ENCODE data around the gene CLDN5. TPM values are rescaled to one million over a fixed set of nuclear protein-coding genes. Genes with fewer than 3 reads are reported as not detected.

Gene CLDN5
- total and polyA plus RNA-seq, 5 donors from 2014 or later, result 0.84 to 2.3 (median 1.7) TPM

DNA sequence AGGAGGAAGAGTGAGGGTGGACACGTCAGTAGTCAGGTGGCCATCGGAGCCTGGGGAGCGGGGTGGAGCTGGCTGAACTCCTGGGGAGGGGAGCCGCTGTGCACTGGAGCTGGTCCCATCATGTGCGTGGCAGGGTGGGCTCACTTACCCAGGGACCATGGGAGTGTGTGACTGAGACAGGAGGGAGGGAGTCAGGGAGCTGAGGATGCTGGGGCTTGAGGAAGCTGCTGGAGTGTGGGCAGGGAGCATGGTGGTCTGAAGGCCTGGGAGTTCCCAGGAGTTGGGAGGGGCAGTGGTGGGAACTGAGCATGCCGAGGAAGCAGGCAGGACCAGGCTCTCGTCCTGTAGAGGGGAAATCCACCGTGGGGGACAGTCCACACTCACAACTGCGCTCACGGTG lies 18.0 kb downstream of the CLDN5 start:
- ATAC-seq (ENCODE audit: low read depth in 2 of 2), result no peak
- Mint-ChIP-seq H3K4me1 (peaks cover 0 to 19% (median 6%) of the 10 kb centered on the region in 4 donors), H3K27ac (peak overlapping the region in 2 of 3 donors; percentile 4 to 42), H3K9me3 (peaks cover 0 to 2% (median 0%) of the 10 kb centered on the region in 7 donors), H3K4me3 (peak overlapping the region in 1 of 4 donors; percentile 45), H3K36me3 (no peaks in the 10 kb centered on the region), H3K27me3 (no peaks in the 10 kb centered on the region)
- no peak for DNase-seq
- Histone ChIP-seq H3K36me3 (ENCODE audit: control insufficient read depth, insufficient read depth, low read length) (no peaks in the 10 kb centered on the region), H3K4me3 (ENCODE audit: low read depth, low read length) (no peak overlapping the region), H3K4me1 (ENCODE audit: control insufficient read depth, insufficient read depth, low read length, poor library complexity, severe bottlenecking) (peaks cover 11% of the 10 kb centered on the region), H3K27ac (ENCODE audit: insufficient read depth, low read length, poor library complexity, severe bottlenecking) (no peak overlapping the region), H3K27me3 (ENCODE audit: control insufficient read depth, insufficient read depth, low read length) (no peaks in the 10 kb centered on the region), H3K9me3 (ENCODE audit: control insufficient read depth in 2 of 2, low read length in 2 of 2) (no peaks in the 10 kb centered on the region)

DNA sequence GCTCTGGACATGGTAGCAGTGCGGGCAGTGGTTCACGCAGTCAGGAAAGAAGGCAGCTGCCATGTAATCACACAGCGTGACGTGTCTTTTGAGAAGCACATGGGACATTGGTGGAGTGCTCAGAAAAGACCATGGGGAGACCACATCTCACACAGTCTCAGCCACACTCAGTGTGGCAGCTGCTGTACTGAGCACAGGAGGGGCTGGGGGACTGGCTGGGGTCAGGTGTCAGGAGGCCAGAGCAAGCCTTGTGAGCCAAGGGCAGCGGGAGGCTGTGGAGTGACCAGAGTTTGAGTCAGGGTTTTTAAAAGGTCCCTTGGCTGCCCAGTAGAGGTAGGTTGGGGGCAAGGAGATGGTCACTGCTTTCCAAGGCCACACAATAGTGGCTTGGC lies 18.5 kb downstream of the CLDN5 start:
- Histone ChIP-seq H3K27ac (ENCODE audit: insufficient read depth, low read length, poor library complexity, severe bottlenecking) (no peak overlapping the region), H3K27me3 (ENCODE audit: control insufficient read depth, insufficient read depth, low read length) (no peaks in the 10 kb centered on the region), H3K4me3 (ENCODE audit: low read depth, low read length) (no peak overlapping the region), H3K9me3 (ENCODE audit: control insufficient read depth in 2 of 2, low read length in 2 of 2) (no peaks in the 10 kb centered on the region), H3K4me1 (ENCODE audit: control insufficient read depth, insufficient read depth, low read length, poor library complexity, severe bottlenecking) (peaks cover 11% of the 10 kb centered on the region), H3K36me3 (ENCODE audit: control insufficient read depth, insufficient read depth, low read length) (no peaks in the 10 kb centered on the region)
- Mint-ChIP-seq H3K36me3 (no peaks in the 10 kb centered on the region), H3K27ac (peak overlapping the region in 2 of 3 donors; percentile 4 to 42), H3K9me3 (peaks cover 0 to 2% (median 0%) of the 10 kb centered on the region in 7 donors), H3K4me1 (peaks cover 0 to 19% (median 6%) of the 10 kb centered on the region in 4 donors), H3K27me3 (no peaks in the 10 kb centered on the region), H3K4me3 (no peak overlapping the region)
- DNase-seq (no peak), ATAC-seq (ENCODE audit: low read depth in 2 of 2) (no peak)

DNA sequence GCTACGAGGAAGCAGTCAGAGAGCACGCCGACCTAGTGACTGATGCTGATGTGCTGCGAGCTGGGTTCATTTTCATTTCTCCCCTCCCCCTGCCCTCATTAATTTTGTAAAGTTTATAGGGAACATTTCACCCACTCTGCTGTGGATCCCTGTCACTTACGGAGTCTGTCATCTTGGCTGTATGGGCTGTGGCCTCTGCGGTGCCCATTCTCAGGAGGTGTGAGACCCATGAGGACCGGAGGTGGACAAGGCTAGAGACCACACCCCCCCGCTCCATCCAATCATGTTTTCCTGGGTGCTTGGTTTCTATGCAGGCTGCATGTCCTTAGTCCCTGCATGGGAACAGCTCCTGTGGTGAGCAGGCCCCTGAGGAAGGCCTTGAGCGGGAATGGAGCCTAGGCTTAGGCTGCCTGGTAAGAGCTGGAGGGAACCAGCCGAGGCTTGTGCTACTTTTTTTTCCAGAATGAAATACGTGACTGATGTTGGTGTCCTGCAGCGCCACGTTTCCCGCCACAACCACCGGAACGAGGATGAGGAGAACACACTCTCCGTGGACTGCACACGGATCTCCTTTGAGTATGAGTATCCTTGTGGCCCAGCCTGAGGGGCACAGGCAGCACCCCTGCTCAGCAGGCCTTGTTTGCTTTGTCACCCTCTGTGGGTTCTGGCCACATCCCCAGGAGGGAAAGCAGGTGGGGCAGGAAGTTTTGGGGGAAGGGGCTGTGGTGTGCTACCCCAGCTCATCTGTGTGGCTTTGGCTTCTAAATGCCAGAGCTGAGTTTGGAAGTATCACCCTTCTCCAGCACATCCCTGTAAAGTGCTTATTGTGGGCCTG lies 19.1 kb downstream of the CLDN5 start:
- Mint-ChIP-seq H3K27me3 (no peaks in the 10 kb centered on the region), H3K4me3 (peak overlapping the region in 1 of 4 donors; percentile 48), H3K27ac (peak overlapping the region in 2 of 3 donors; percentile 4 to 42)

DNA sequence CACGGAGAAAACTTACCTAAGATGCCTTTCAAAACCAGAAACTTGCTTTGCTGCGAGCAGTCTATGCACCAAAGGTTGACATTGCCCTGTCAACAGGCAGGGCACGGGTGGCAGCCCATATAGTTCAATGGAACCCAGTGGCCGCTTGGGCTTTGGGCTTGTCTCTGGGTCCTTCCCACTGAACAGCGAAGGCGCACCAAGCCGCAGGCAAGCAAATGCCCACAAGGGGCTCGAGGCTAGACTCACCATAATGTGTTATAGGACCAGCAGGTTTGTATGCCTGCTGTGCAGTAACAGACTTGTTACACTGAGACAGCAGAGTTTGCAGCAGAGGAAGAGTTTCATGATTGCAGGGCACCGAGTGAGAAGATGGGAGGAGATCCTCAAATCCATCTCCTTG lies 20.3 kb downstream of the CLDN5 start:
- Histone ChIP-seq H3K9me3 (ENCODE audit: control insufficient read depth in 2 of 2, low read length in 2 of 2) (no peaks in the 10 kb centered on the region), H3K36me3 (ENCODE audit: control insufficient read depth, insufficient read depth, low read length) (no peaks in the 10 kb centered on the region), H3K27me3 (ENCODE audit: control insufficient read depth, insufficient read depth, low read length) (no peaks in the 10 kb centered on the region), H3K27ac (ENCODE audit: insufficient read depth, low read length, poor library complexity, severe bottlenecking) (no peak overlapping the region), H3K4me1 (ENCODE audit: control insufficient read depth, insufficient read depth, low read length, poor library complexity, severe bottlenecking) (peaks cover 11% of the 10 kb centered on the region), H3K4me3 (ENCODE audit: low read depth, low read length) (no peak overlapping the region)
- no peaks in the 10 kb centered on the region for H3K36me3 Mint-ChIP-seq
- DNase-seq, result no peak
- H3K27ac Mint-ChIP-seq, result peak overlapping the region in 1 of 3 donors; percentile 62
- H3K4me1 Mint-ChIP-seq, result peaks cover 0 to 19% (median 7%) of the 10 kb centered on the region in 4 donors
- H3K4me3 Mint-ChIP-seq, result no peak overlapping the region
- no peaks in the 10 kb centered on the region for H3K27me3 Mint-ChIP-seq
- peaks cover 0 to 2% (median 0%) of the 10 kb centered on the region in 7 donors for H3K9me3 Mint-ChIP-seq
- no peak for ATAC-seq (ENCODE audit: low read depth in 2 of 2)

More for the DNA sequence above, 19.1 kb downstream of the CLDN5 start:
- Mint-ChIP-seq H3K36me3 (no peaks in the 10 kb centered on the region), H3K4me1 (peaks cover 0 to 19% (median 6%) of the 10 kb centered on the region in 4 donors), H3K9me3 (peaks cover 0 to 2% (median 0%) of the 10 kb centered on the region in 7 donors)
- Histone ChIP-seq H3K9me3 (ENCODE audit: control insufficient read depth in 2 of 2, low read length in 2 of 2) (no peaks in the 10 kb centered on the region), H3K27me3 (ENCODE audit: control insufficient read depth, insufficient read depth, low read length) (no peaks in the 10 kb centered on the region), H3K4me3 (ENCODE audit: low read depth, low read length) (no peak overlapping the region), H3K27ac (ENCODE audit: insufficient read depth, low read length, poor library complexity, severe bottlenecking) (no peak overlapping the region), H3K4me1 (ENCODE audit: control insufficient read depth, insufficient read depth, low read length, poor library complexity, severe bottlenecking) (peaks cover 11% of the 10 kb centered on the region), H3K36me3 (ENCODE audit: control insufficient read depth, insufficient read depth, low read length) (no peaks in the 10 kb centered on the region)
- DNase-seq (peak in 1 of 3 donors; percentile 55), ATAC-seq (ENCODE audit: low read depth in 2 of 2) (no peak)

DNA sequence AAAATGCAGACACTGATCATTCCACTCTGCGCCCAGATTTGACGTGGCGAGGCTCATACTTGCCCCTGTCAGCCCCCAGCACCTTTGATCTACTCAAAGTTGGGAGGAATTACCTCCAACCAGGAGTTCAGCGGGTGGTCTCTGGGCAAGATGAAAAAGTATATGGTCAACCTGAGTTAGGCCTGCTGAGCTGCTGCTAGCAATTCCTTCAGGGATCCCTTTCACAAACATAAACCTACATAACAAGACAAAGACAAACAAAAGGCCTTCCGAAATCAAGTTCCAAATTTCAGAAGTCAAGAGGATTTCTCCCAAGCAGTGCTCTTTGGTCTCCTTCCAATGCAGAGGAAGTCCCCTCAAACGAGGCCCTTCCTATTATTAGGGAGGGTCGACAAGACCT lies 20.8 kb downstream of the CLDN5 start:
- Histone ChIP-seq H3K27me3 (ENCODE audit: control insufficient read depth, insufficient read depth, low read length) (no peaks in the 10 kb centered on the region), H3K4me3 (ENCODE audit: low read depth, low read length) (no peak overlapping the region), H3K36me3 (ENCODE audit: control insufficient read depth, insufficient read depth, low read length) (no peaks in the 10 kb centered on the region), H3K9me3 (ENCODE audit: control insufficient read depth in 2 of 2, low read length in 2 of 2) (no peaks in the 10 kb centered on the region), H3K4me1 (ENCODE audit: control insufficient read depth, insufficient read depth, low read length, poor library complexity, severe bottlenecking) (peaks cover 11% of the 10 kb centered on the region), H3K27ac (ENCODE audit: insufficient read depth, low read length, poor library complexity, severe bottlenecking) (no peak overlapping the region)
- H3K27me3 Mint-ChIP-seq, result no peaks in the 10 kb centered on the region
- ATAC-seq (ENCODE audit: low read depth in 2 of 2), result no peak
- no peak for DNase-seq
- no peak overlapping the region for H3K4me3 Mint-ChIP-seq
- no peaks in the 10 kb centered on the region for H3K36me3 Mint-ChIP-seq
- peaks cover 0 to 19% (median 7%) of the 10 kb centered on the region in 4 donors for H3K4me1 Mint-ChIP-seq
- no peak overlapping the region for H3K27ac Mint-ChIP-seq
- peaks cover 0 to 2% (median 0%) of the 10 kb centered on the region in 7 donors for H3K9me3 Mint-ChIP-seq

DNA sequence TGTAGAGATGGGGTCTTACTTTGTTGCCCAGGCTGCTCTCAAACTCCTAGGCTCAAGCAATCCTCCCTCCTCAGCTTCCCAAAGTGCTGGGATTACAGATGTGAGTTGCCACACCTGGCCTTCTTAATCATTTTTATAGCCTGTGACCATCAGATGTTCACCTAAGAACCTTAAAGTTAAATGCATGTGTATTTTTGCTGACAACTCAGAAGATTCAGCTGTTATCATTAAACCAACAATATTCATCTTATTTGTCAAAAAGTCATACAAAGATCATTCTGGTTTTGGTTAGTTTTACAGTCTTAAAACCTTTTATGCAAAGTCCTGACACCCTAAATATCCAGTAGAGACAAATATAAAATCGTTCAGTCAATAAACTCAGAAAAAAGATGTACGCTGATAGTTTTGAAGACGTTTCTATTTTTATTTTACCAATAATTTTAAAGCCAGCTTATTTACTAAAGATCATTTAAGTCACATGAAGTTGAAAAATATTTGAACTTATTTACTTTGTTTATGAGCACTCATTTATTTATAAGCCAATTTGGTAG lies 22.2 kb downstream of the CLDN5 start:
- Mint-ChIP-seq H3K27ac (no peak overlapping the region), H3K9me3 (peaks cover 0 to 2% (median 0%) of the 10 kb centered on the region in 7 donors), H3K36me3 (no peaks in the 10 kb centered on the region), H3K4me3 (no peak overlapping the region), H3K27me3 (no peaks in the 10 kb centered on the region), H3K4me1 (peaks cover 0 to 18% (median 7%) of the 10 kb centered on the region in 4 donors)
- peaks cover 11% of the 10 kb centered on the region for H3K4me1 ChIP-seq (ENCODE audit: control insufficient read depth, insufficient read depth, low read length, poor library complexity, severe bottlenecking)
- H3K9me3 ChIP-seq (ENCODE audit: control insufficient read depth in 2 of 2, low read length in 2 of 2), result no peaks in the 10 kb centered on the region
- H3K36me3 ChIP-seq (ENCODE audit: control insufficient read depth, insufficient read depth, low read length), result no peaks in the 10 kb centered on the region
- no peak overlapping the region for H3K27ac ChIP-seq (ENCODE audit: insufficient read depth, low read length, poor library complexity, severe bottlenecking)
- ATAC-seq (ENCODE audit: low read depth in 2 of 2) (no peak), DNase-seq (no peak)
- H3K4me3 ChIP-seq (ENCODE audit: low read depth, low read length), result no peak overlapping the region
- H3K27me3 ChIP-seq (ENCODE audit: control insufficient read depth, insufficient read depth, low read length), result no peaks in the 10 kb centered on the region

DNA sequence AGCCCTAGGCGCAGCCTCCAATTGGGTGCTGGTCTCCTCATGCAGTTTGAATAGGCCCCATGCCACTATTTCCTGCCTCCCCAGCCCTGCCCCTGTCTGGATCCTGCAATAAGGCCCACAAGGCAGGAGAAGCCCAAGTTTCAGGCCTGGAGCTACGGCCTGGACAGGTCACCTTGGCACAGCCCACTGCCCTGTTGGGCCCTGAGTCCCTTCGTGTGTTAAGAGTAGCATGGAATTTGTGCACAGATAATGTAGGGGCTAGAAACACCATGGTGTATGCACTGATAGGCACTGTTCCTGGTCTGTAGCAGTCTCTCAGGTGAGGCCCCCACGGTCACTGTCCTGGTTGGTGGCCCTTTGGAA lies 24.3 kb downstream of the CLDN5 start:
- H3K27me3 Mint-ChIP-seq, result no peaks in the 10 kb centered on the region
- no peaks in the 10 kb centered on the region for H3K27me3 ChIP-seq (ENCODE audit: control insufficient read depth, insufficient read depth, low read length)
- H3K4me1 ChIP-seq (ENCODE audit: control insufficient read depth, insufficient read depth, low read length, poor library complexity, severe bottlenecking), result peaks cover 12% of the 10 kb centered on the region
- ATAC-seq (ENCODE audit: low read depth in 2 of 2) (no peak), DNase-seq (no peak)
- H3K4me1 Mint-ChIP-seq, result peaks cover 4 to 15% (median 12%) of the 10 kb centered on the region in 4 donors
- H3K36me3 ChIP-seq (ENCODE audit: control insufficient read depth, insufficient read depth, low read length), result no peaks in the 10 kb centered on the region
- H3K27ac ChIP-seq (ENCODE audit: insufficient read depth, low read length, poor library complexity, severe bottlenecking), result no peak overlapping the region
- no peak overlapping the region for H3K4me3 Mint-ChIP-seq
- no peaks in the 10 kb centered on the region for H3K36me3 Mint-ChIP-seq
- no peaks in the 10 kb centered on the region for H3K9me3 Mint-ChIP-seq
- peak overlapping the region in 2 of 3 donors; percentile 14 to 25 for H3K27ac Mint-ChIP-seq
- no peaks in the 10 kb centered on the region for H3K9me3 ChIP-seq (ENCODE audit: control insufficient read depth in 2 of 2, low read length in 2 of 2)
- H3K4me3 ChIP-seq (ENCODE audit: low read depth, low read length), result no peak overlapping the region

Data from CD4-positive, CD25-positive, alpha-beta regulatory T cell (primary cell).